Measurements from ENCODE around the gene SMIM13.

DNA sequence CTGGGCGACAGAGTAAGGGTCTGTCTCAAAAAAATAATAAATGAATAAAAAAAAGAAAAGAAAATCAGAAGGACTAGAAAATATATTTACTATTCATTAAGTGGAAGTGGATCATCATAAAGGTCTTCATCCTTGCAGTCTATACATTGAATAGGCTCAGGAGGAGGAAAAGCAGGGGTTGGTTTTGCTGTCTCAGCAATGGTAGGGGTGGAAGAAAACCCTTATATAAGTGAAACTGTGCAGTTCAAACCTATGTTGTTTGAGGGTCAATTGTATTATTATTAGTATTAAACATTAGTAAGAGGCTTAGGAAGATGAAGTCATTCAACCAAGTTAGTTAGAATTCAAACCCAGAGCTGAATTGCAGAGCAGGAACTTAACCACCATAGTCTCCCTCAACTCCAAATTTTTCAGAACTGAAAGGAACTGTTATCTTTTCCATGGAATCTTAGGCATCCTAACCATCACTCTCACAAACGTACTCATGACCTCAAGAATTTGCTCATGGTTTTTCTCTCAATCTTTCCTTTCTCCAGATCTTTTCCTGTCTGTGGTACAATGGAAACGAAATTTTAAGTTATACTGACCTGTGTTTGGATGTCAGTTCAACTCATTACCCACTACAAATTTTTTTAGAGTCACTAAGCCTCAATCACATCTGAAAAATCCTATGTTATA lies 7.7 kb upstream of the SMIM13 start:
- TF ChIP-seq, protein P1, sequence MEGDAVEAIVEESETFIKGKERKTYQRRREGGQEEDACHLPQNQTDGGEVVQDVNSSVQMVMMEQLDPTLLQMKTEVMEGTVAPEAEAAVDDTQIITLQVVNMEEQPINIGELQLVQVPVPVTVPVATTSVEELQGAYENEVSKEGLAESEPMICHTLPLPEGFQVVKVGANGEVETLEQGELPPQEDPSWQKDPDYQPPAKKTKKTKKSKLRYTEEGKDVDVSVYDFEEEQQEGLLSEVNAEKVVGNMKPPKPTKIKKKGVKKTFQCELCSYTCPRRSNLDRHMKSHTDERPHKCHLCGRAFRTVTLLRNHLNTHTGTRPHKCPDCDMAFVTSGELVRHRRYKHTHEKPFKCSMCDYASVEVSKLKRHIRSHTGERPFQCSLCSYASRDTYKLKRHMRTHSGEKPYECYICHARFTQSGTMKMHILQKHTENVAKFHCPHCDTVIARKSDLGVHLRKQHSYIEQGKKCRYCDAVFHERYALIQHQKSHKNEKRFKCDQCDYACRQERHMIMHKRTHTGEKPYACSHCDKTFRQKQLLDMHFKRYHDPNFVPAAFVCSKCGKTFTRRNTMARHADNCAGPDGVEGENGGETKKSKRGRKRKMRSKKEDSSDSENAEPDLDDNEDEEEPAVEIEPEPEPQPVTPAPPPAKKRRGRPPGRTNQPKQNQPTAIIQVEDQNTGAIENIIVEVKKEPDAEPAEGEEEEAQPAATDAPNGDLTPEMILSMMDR (conservative IDR thresholded peaks at IDR 0.05; ENCODE audit: low read length) = no peak
- no peak for TF ChIP-seq EZH2phosphoT487 (IDR thresholded peaks at IDR 0.05; ENCODE audit: borderline replicate concordance, low read depth, low read length)

Data from OCI-LY7 (cell line).